ENCODE results near the gene LRRC4.

LRRC4 gene

DNA sequence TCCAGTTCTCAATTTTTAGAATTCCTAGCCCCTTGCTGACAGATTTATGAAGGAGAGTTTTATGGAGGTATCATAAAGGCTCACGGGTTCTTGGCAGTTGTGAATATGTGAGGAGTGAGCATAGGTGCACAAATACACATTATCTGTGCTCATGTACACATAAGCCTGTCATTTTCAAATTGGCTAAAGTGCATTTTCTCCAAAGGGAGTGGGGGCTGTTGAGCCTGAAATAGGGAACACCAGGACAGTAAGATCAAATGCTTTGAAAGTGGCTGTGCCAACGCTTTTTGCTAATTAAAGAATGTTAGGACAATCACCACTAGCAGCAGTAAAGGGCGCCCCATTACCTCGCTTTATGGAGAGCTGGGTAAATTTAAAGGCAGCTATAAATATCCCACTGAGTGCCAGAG is 8.3 kb upstream of the LRRC4 start (continued):
- TF ChIP-seq, protein P1, sequence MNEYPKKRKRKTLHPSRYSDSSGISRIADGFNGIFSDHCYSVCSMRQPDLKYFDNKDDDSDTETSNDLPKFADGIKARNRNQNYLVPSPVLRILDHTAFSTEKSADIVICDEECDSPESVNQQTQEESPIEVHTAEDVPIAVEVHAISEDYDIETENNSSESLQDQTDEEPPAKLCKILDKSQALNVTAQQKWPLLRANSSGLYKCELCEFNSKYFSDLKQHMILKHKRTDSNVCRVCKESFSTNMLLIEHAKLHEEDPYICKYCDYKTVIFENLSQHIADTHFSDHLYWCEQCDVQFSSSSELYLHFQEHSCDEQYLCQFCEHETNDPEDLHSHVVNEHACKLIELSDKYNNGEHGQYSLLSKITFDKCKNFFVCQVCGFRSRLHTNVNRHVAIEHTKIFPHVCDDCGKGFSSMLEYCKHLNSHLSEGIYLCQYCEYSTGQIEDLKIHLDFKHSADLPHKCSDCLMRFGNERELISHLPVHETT (tag by site-specific recombination; IDR thresholded peaks at IDR 0.05), result no peak
- peak; percentile 33; the same call in 1 of the 2 replicates for TF ChIP-seq ZBTB20 (tag by site-specific recombination; IDR thresholded peaks at IDR 0.05)
- TF ChIP-seq IKZF3 (tag by site-specific recombination; IDR thresholded peaks at IDR 0.05), result no peak
- TF ChIP-seq ZIC2 (tag by site-specific recombination; IDR thresholded peaks at IDR 0.05), result peak; percentile 82
- TF ChIP-seq FEZF1 (tag by site-specific recombination; IDR thresholded peaks at IDR 0.05), result peak; percentile 85
- TF ChIP-seq, protein P2, sequence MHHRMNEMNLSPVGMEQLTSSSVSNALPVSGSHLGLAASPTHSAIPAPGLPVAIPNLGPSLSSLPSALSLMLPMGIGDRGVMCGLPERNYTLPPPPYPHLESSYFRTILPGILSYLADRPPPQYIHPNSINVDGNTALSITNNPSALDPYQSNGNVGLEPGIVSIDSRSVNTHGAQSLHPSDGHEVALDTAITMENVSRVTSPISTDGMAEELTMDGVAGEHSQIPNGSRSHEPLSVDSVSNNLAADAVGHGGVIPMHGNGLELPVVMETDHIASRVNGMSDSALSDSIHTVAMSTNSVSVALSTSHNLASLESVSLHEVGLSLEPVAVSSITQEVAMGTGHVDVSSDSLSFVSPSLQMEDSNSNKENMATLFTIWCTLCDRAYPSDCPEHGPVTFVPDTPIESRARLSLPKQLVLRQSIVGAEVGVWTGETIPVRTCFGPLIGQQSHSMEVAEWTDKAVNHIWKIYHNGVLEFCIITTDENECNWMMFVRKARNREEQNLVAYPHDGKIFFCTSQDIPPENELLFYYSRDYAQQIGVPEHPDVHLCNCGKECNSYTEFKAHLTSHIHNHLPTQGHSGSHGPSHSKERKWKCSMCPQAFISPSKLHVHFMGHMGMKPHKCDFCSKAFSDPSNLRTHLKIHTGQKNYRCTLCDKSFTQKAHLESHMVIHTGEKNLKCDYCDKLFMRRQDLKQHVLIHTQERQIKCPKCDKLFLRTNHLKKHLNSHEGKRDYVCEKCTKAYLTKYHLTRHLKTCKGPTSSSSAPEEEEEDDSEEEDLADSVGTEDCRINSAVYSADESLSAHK (tag by site-specific recombination; IDR thresholded peaks at IDR 0.05), result peak; percentile 41; the same call in 1 of the 2 replicates
- TF ChIP-seq KLF16 (tag by site-specific recombination; IDR thresholded peaks at IDR 0.05), result no peak
- TF ChIP-seq EGR2 (tag by site-specific recombination; IDR thresholded peaks at IDR 0.05; ENCODE audit: low read depth), result no peak
- no peak for TF ChIP-seq ZNF138 (tag by site-specific recombination; IDR thresholded peaks at IDR 0.05; ENCODE audit: borderline replicate concordance)
- TF ChIP-seq ZNF561 (tag by site-specific recombination; IDR thresholded peaks at IDR 0.05; ENCODE audit: borderline replicate concordance), result 0 out of 2 replicates have a peak, but pooled peaks have one; percentile 36
- no peak for TF ChIP-seq ZNF530 (tag by site-specific recombination; IDR thresholded peaks at IDR 0.05; ENCODE audit: low read depth)
- no peak for TF ChIP-seq ZNF529 (tag by site-specific recombination; IDR thresholded peaks at IDR 0.05; ENCODE audit: insufficient replicate concordance)
- TF ChIP-seq, protein P3, sequence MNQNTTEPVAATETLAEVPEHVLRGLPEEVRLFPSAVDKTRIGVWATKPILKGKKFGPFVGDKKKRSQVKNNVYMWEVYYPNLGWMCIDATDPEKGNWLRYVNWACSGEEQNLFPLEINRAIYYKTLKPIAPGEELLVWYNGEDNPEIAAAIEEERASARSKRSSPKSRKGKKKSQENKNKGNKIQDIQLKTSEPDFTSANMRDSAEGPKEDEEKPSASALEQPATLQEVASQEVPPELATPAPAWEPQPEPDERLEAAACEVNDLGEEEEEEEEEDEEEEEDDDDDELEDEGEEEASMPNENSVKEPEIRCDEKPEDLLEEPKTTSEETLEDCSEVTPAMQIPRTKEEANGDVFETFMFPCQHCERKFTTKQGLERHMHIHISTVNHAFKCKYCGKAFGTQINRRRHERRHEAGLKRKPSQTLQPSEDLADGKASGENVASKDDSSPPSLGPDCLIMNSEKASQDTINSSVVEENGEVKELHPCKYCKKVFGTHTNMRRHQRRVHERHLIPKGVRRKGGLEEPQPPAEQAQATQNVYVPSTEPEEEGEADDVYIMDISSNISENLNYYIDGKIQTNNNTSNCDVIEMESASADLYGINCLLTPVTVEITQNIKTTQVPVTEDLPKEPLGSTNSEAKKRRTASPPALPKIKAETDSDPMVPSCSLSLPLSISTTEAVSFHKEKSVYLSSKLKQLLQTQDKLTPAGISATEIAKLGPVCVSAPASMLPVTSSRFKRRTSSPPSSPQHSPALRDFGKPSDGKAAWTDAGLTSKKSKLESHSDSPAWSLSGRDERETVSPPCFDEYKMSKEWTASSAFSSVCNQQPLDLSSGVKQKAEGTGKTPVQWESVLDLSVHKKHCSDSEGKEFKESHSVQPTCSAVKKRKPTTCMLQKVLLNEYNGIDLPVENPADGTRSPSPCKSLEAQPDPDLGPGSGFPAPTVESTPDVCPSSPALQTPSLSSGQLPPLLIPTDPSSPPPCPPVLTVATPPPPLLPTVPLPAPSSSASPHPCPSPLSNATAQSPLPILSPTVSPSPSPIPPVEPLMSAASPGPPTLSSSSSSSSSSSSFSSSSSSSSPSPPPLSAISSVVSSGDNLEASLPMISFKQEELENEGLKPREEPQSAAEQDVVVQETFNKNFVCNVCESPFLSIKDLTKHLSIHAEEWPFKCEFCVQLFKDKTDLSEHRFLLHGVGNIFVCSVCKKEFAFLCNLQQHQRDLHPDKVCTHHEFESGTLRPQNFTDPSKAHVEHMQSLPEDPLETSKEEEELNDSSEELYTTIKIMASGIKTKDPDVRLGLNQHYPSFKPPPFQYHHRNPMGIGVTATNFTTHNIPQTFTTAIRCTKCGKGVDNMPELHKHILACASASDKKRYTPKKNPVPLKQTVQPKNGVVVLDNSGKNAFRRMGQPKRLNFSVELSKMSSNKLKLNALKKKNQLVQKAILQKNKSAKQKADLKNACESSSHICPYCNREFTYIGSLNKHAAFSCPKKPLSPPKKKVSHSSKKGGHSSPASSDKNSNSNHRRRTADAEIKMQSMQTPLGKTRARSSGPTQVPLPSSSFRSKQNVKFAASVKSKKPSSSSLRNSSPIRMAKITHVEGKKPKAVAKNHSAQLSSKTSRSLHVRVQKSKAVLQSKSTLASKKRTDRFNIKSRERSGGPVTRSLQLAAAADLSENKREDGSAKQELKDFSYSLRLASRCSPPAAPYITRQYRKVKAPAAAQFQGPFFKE (tag by site-specific recombination; IDR thresholded peaks at IDR 0.05; ENCODE audit: borderline replicate concordance), result no peak
- TF ChIP-seq, protein P4, sequence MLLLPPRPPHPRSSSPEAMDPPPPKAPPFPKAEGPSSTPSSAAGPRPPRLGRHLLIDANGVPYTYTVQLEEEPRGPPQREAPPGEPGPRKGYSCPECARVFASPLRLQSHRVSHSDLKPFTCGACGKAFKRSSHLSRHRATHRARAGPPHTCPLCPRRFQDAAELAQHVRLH (tag by site-specific recombination; IDR thresholded peaks at IDR 0.05), result peak; percentile 77
- TF ChIP-seq, protein P5, sequence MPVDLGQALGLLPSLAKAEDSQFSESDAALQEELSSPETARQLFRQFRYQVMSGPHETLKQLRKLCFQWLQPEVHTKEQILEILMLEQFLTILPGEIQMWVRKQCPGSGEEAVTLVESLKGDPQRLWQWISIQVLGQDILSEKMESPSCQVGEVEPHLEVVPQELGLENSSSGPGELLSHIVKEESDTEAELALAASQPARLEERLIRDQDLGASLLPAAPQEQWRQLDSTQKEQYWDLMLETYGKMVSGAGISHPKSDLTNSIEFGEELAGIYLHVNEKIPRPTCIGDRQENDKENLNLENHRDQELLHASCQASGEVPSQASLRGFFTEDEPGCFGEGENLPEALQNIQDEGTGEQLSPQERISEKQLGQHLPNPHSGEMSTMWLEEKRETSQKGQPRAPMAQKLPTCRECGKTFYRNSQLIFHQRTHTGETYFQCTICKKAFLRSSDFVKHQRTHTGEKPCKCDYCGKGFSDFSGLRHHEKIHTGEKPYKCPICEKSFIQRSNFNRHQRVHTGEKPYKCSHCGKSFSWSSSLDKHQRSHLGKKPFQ (tag by site-specific recombination; IDR thresholded peaks at IDR 0.05), result 0 out of 2 replicates have a peak, but pooled peaks have one; percentile 20
- TF ChIP-seq ZBTB21 (tag by site-specific recombination; IDR thresholded peaks at IDR 0.05), result no peak
- TF ChIP-seq, protein P6, sequence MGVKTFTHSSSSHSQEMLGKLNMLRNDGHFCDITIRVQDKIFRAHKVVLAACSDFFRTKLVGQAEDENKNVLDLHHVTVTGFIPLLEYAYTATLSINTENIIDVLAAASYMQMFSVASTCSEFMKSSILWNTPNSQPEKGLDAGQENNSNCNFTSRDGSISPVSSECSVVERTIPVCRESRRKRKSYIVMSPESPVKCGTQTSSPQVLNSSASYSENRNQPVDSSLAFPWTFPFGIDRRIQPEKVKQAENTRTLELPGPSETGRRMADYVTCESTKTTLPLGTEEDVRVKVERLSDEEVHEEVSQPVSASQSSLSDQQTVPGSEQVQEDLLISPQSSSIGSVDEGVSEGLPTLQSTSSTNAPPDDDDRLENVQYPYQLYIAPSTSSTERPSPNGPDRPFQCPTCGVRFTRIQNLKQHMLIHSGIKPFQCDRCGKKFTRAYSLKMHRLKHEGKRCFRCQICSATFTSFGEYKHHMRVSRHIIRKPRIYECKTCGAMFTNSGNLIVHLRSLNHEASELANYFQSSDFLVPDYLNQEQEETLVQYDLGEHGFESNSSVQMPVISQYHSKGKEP (tag by site-specific recombination; IDR thresholded peaks at IDR 0.05), result 0 out of 2 replicates have a peak, but pooled peaks have one; percentile 55
- TF ChIP-seq, protein P7, sequence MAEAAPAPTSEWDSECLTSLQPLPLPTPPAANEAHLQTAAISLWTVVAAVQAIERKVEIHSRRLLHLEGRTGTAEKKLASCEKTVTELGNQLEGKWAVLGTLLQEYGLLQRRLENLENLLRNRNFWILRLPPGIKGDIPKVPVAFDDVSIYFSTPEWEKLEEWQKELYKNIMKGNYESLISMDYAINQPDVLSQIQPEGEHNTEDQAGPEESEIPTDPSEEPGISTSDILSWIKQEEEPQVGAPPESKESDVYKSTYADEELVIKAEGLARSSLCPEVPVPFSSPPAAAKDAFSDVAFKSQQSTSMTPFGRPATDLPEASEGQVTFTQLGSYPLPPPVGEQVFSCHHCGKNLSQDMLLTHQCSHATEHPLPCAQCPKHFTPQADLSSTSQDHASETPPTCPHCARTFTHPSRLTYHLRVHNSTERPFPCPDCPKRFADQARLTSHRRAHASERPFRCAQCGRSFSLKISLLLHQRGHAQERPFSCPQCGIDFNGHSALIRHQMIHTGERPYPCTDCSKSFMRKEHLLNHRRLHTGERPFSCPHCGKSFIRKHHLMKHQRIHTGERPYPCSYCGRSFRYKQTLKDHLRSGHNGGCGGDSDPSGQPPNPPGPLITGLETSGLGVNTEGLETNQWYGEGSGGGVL (tag by site-specific recombination; IDR thresholded peaks at IDR 0.05), result no peak
- TF ChIP-seq, protein P8, sequence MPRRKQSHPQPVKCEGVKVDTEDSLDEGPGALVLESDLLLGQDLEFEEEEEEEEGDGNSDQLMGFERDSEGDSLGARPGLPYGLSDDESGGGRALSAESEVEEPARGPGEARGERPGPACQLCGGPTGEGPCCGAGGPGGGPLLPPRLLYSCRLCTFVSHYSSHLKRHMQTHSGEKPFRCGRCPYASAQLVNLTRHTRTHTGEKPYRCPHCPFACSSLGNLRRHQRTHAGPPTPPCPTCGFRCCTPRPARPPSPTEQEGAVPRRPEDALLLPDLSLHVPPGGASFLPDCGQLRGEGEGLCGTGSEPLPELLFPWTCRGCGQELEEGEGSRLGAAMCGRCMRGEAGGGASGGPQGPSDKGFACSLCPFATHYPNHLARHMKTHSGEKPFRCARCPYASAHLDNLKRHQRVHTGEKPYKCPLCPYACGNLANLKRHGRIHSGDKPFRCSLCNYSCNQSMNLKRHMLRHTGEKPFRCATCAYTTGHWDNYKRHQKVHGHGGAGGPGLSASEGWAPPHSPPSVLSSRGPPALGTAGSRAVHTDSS (tag by site-specific recombination; IDR thresholded peaks at IDR 0.05), result no peak
- no peak for TF ChIP-seq KLF7 (tag by site-specific recombination; IDR thresholded peaks at IDR 0.05; ENCODE audit: borderline replicate concordance)

All from HEK293 (cell line).